Astrocyte of the spinal cord (primary cell): ENCODE measurements around the gene OSBPL1A.
A peak's percentile ranks its signal among the peaks of the same experiment; 100 is the strongest.

Experiments
- DNase-seq: peaks from one replicate; pipeline ENCODE4 v3.0.0; 2011; ENCODE audit warnings: low read depth, low spot score
- H3K4me3 ChIP-seq: 2 replicates; pipeline ENCODE4 v1.5.1; 2011; ENCODE audit warnings: low read depth, mild to moderate bottlenecking, low read length, moderate library complexity
- CTCF ChIP-seq: IDR thresholded peaks from 2 replicates; pipeline ENCODE4 v1.5.1; 2012; ENCODE audit warnings: low read depth, mild to moderate bottlenecking, low read length, inconsistent platforms
- in situ Hi-C: cut with HindIII; loops from 2 replicates; pipeline ENCODE4 v1.10.0; 2017; ENCODE audit warnings: low sequenced_read_pairs

The OSBPL1A gene

GRCh38 chr18:24429188-24429587 is 31.6 kb upstream of the OSBPL1A start:
- no peak for DNase-seq
- in situ Hi-C loops, result no loop called here
- TF ChIP-seq CTCF, result no peak
- H3K4me3 ChIP-seq, result no peak overlapping the region

DNA sequence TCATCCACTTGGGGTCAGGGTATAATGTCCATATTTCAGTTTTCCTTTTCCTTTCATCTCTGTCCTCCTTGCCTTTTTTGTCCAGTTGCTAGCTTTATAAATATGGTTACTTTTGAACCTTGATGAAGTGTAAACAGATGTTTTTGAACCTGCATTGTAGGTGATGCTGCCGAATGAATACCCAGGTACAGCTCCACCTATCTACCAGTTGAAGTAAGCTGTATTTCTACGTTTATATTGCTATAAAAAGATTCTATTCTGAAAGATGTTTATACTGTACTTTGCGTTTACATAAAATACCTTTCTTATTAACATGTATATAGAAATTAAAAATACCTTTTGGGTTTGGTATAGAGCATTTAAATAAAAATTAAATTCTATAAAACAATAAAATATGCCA is 31.1 kb upstream of the OSBPL1A start:
- no peak for DNase-seq
- no peak overlapping the region for H3K4me3 ChIP-seq
- in situ Hi-C loops, result no loop called here
- TF ChIP-seq CTCF, result peak; percentile 6

- DNase-seq, result peak; percentile 7
- no peak for TF ChIP-seq CTCF
- in situ Hi-C loops, result no loop called here
- peak overlapping the region; percentile 52 for H3K4me3 ChIP-seq
Observed at GRCh38 chr18:24427484-24427883, 29.9 kb upstream of the OSBPL1A start.

DNA sequence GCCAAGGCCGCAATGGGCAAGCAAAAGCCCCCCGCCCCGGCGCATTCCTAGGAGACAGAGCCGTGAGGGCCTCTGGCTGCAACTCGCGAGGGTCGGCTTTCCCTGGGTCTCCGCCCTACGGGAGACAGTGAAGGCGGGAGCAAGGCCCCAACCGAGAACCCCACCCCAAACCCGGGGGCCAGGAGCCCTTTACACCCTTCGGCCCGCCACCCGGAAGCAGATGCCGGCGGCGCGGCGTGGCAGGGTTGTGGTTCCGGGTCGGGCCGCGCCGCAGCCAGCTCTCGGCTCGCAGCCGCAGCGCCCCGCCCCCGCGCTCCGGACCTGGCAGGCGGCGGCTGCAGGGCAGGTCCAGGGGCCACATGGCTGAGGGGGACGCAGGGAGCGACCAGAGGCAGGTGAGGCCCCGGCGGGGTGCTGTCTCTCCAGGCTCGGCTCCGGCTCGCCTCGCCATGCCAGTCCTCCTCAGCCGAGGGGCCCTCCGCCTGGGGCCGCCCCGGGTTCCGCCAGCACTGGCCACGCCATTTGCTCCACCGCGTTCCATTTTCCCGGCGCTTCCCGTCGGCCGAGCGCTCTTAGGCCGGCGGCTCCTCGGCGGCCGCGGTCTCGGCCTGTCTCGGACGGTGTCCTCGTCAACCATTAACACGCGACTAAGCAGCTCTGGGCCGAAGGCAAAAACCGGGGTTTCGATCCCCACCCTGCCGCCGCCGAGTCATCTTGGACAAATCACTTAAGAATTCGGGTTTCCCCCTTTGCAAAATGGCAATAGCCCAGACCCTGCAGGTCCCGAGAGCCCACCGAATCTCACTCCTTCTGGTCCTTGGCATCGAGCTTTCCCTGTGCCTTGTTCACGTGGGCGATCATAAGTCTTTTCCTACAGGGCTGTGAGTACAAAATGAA is 29.0 kb upstream of the OSBPL1A start, which contains the start of gene IMPACT:
Gene IMPACT, plus strand, starts transcription at position 273 of the 897 bp plus-strand sequence. Its CDS starts 87 bp downstream, at position 360.
- in situ Hi-C loops, result no loop called here

GRCh38 chr18:24426073-24426397 is 28.4 kb upstream of the OSBPL1A start:
- H3K4me3 ChIP-seq, result peak overlapping the region; percentile 52
- in situ Hi-C loops, result no loop called here
- no peak for TF ChIP-seq CTCF

More for the DNA sequence above, 29.0 kb upstream of the OSBPL1A start, which contains the start of gene IMPACT:
- H3K4me3 ChIP-seq, result peak within 1 kb of the TSS; percentile 52
- DNase-seq, result peak; percentile 78
- no peak for TF ChIP-seq CTCF

GRCh38 chr18:24421831-24422230 is 24.2 kb upstream of the OSBPL1A start:
- no peak overlapping the region for H3K4me3 ChIP-seq
- TF ChIP-seq CTCF, result no peak
- DNase-seq, result no peak
- in situ Hi-C loops, result no loop called here

More at GRCh38 chr18:24426073-24426397, 28.4 kb upstream of the OSBPL1A start:
- DNase-seq, result no peak
